Ishikawa (cell line): Measurements from ENCODE around the gene ADCY5.

Experiments used
- CEBPB ChIP-seq: IDR thresholded peaks from 2 replicates; pipeline ENCODE4 v1.6.1; 2012
- CREB1 ChIP-seq: IDR thresholded peaks from 2 replicates; pipeline ENCODE4 v1.6.1; 2012; ENCODE audit warnings: low read depth
- EGR1 ChIP-seq: IDR thresholded peaks from 2 replicates; pipeline ENCODE4 v1.6.1; 2012
- EP300 ChIP-seq: IDR thresholded peaks from 2 replicates; pipeline ENCODE4 v1.6.1; 2012; ENCODE audit warnings: borderline replicate concordance
- FOXM1 ChIP-seq: IDR thresholded peaks from 2 replicates; pipeline ENCODE4 v1.6.1; 2012; ENCODE audit warnings: low read depth, borderline replicate concordance
- MAX ChIP-seq: IDR thresholded peaks from 2 replicates; pipeline ENCODE4 v1.6.1; 2012
- NFIC ChIP-seq: IDR thresholded peaks from 2 replicates; pipeline ENCODE4 v1.6.1; 2012
- RAD21 ChIP-seq: IDR thresholded peaks from 2 replicates; pipeline ENCODE4 v1.6.1; 2012; ENCODE audit warnings: low read depth
- REST ChIP-seq: IDR thresholded peaks from 2 replicates; pipeline ENCODE4 v1.6.1; 2012; ENCODE audit warnings: low read depth, mild to moderate bottlenecking
- TAF1 ChIP-seq: IDR thresholded peaks from 2 replicates; pipeline ENCODE4 v1.6.1; 2012; ENCODE audit warnings: low read depth, mild to moderate bottlenecking
- TCF12 ChIP-seq: IDR thresholded peaks from 2 replicates; pipeline ENCODE4 v1.6.1; 2012; ENCODE audit warnings: low read depth
- TEAD4 ChIP-seq: IDR thresholded peaks from 2 replicates; pipeline ENCODE4 v1.6.1; 2012
- USF1 ChIP-seq: IDR thresholded peaks from 2 replicates; pipeline ENCODE4 v1.6.1; 2012
- YY1 ChIP-seq: IDR thresholded peaks from 2 replicates; pipeline ENCODE4 v1.6.1; 2012; ENCODE audit warnings: low read depth
- ZBTB7A ChIP-seq: IDR thresholded peaks from 2 replicates; pipeline ENCODE4 v1.6.1; 2012; ENCODE audit warnings: low read depth

The ADCY5 gene

GRCh38 chr3:123333401-123333800 lies 115.5 kb downstream of the ADCY5 start:
- no peak for TF ChIP-seq EP300
- TF ChIP-seq MAX, result no peak
- TF ChIP-seq REST, result no peak
- TF ChIP-seq EGR1, result no peak
- TF ChIP-seq TEAD4, result no peak
- TF ChIP-seq ZBTB7A, result no peak
- TF ChIP-seq CREB1, result no peak
- no peak for TF ChIP-seq RAD21
- TF ChIP-seq TAF1, result no peak
- TF ChIP-seq USF1, result no peak
- no peak for TF ChIP-seq NFIC

GRCh38 chr3:123332124-123332641 lies 116.7 kb downstream of the ADCY5 start:
- no peak for TF ChIP-seq EP300
- TF ChIP-seq REST, result peak; percentile 20; the same call in 1 of the 2 replicates
- no peak for TF ChIP-seq TAF1

- TF ChIP-seq REST, result no peak
- TF ChIP-seq NFIC, result no peak
- no peak for TF ChIP-seq CEBPB
- TF ChIP-seq RAD21, result no peak
- TF ChIP-seq FOXM1, result no peak
- no peak for TF ChIP-seq TEAD4
- TF ChIP-seq EP300, result no peak
- no peak for TF ChIP-seq YY1
- TF ChIP-seq TCF12, result no peak
- TF ChIP-seq TAF1, result no peak
- TF ChIP-seq EGR1, result no peak
- no peak for TF ChIP-seq USF1
Observed at GRCh38 chr3:123331651-123332050, 117.2 kb downstream of the ADCY5 start.

- TF ChIP-seq RAD21 (no peak), CREB1 (no peak), MAX (no peak), TCF12 (no peak), YY1 (no peak), TEAD4 (no peak), CEBPB (no peak), FOXM1 (no peak), EP300 (no peak), REST (no peak)
Observed at GRCh38 chr3:123331006-123331405, 117.9 kb downstream of the ADCY5 start.
